NCI-H226 (cell line): Measurements from ENCODE around the gene SLC9A6.
A peak's percentile ranks its signal among the peaks of the same experiment; 100 is the strongest.

ENCODE experiments used
- DNase-seq: peaks from one replicate; pipeline ENCODE4 v3.0.0-alpha.2; 2015

Gene SLC9A6

GRCh38 chrX:135985157-135985972, at the start of gene SLC9A6:
Gene SLC9A6, plus strand, starts transcription at chrX:135985435. Its CDS starts 224 bp downstream, at chrX:135985659.
- DNase-seq, result peak; percentile 11

GRCh38 chrX:135944486-135944885, 40.7 kb upstream of the SLC9A6 start:
- no peak for DNase-seq

- no peak for DNase-seq
Measured at GRCh38 chrX:135951291-135951690, 33.9 kb upstream of the SLC9A6 start.

GRCh38 chrX:135973025-135973547, 12.1 kb upstream of the SLC9A6 start:
- no peak for DNase-seq

GRCh38 chrX:135973548-135974278, 11.5 kb upstream of the SLC9A6 start, which contains the start of gene MMGT1:
Gene MMGT1, minus strand, starts transcription at chrX:135973988. Its CDS starts 313 bp downstream, at chrX:135973675.
- peak; percentile 71 for DNase-seq

DNA sequence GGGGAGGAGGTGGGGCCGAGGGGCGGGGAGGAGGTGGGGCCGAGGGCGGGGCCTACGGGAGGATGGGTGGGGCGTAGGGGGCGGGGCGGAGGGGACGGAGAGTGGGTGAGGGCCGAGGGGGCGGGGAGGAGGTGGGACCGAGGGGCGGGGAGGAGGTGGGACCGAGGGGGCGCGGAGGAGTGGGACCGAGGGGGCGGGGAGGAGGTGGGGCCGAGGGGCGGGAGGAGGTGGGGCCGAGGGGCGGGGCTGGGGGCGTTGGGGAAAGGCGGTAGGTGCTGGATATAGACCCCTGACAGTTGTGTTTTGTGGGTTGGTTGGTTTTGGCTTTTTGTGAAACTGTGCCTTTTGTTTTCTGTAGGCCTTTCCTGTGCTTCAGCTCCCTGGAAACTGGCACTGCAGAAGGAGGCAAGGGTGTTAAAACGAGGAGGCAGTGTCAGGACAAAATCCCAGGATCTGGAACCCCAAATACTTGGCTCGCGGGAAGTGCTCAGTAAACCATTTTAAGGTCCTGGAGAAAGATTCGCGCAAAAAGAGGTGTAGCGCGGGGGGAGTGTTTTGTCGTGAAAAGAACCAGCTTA, 10.9 kb upstream of the SLC9A6 start:
- peak; percentile 3 for DNase-seq

DNA sequence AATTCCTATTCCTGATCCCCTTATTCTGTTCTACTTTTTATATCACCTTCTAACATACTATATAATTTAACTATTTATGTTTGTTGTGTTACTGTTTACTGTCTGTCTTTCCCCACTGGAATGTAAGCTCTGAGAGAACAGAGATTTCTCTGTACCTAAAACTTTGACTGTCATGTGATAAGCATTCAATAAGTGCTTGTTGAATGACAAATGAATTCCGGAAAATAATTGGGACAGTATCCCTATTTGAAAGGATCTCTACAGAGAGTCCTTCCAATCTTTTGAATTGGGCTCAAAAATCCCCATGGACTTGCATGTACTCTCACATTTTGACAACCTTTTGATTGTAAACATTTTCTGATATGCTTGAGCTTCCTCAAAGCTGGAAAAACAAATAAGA, 9.8 kb upstream of the SLC9A6 start:
- DNase-seq, result no peak

DNA sequence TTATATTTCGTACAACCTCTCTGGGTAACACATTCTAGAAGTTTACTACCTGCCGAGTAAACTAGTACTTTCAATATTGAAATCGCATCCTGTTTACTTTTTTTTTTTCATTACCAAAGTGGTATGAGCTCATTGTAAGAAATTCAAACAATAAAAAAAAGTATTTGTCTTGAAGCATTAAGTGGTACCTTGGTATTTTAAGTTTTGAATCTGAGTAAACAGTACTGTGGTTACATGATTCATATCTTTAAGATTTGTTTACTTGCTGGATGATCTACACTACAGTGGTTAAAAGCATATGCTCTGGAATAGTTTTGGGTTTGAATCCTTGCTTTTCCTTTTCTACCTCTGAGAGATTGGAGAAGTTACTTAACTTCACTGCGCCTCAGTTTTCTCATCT, 7.6 kb upstream of the SLC9A6 start:
- no peak for DNase-seq

- no peak for DNase-seq
Measured at GRCh38 chrX:135981010-135981409, 4.2 kb upstream of the SLC9A6 start.

DNA sequence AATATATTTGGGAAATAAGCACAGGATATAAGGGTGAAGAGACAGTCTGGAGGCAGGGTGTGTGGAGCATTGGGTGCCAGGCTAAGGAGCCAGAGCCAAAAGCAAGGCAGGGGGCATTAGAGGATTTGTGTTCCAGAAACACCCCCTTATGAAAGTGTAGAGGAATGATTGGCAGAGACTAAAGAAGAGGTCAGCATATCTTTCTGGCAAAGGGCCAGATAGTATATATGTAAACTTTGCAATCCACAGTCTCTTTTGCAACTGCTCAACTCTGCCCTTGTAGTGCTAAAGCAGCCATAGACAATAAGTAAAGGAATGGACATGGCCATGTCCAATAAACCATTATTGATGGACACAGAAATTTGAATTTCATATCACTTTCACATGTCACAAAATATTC, 3.6 kb upstream of the SLC9A6 start:
- peak; percentile 1 for DNase-seq

DNA sequence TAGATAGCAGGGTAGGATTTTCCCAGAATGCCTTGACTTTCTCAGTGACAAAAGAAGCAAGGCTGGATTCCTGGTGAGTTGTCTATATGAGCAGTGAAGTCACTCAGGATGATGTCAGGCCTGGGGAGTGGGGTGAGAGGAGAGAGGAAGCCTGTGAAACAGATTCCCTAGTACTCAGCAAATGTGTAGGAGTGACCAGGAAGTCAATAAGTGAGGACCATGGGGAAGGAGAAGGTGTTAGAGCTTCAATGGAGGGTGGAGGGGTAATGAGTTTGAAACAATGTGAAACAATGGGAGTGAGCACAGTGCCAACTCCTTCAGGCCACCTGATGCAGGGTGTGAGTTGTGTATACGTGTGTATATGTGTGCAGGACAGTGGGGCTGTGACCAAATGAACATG, 2.4 kb upstream of the SLC9A6 start:
- DNase-seq, result peak; percentile 1

GRCh38 chrX:135984256-135984655, 979 bp upstream of the SLC9A6 start:
- no peak for DNase-seq

GRCh38 chrX:135984791-135985156, 461 bp upstream of the SLC9A6 start:
- no peak for DNase-seq

- no peak for DNase-seq
Measured at GRCh38 chrX:135985973-135986310, 707 bp downstream of the SLC9A6 start.

DNA sequence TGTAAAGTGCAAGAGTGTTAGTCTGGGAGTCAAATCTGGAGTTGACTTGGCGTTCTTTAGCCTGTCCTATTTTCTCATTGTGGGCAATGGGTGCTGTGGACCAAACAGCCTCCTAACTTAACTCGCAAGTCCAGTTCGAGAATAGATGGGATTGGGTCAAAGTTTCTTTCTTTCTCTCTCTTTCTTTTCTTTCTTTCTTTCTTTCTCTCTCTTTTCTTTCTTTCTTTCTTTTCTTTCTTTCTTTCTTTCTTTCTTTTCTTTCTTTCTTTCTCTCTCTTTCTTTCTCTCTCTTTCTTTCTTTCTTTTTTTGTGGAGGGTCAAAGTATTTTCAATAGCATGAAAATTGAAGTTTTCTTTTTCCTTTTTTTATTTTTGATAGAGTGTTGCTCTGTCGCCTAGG, 3.0 kb downstream of the SLC9A6 start:
- DNase-seq, result no peak

GRCh38 chrX:136015016-136015415, 29.8 kb downstream of the SLC9A6 start:
- DNase-seq, result no peak

DNA sequence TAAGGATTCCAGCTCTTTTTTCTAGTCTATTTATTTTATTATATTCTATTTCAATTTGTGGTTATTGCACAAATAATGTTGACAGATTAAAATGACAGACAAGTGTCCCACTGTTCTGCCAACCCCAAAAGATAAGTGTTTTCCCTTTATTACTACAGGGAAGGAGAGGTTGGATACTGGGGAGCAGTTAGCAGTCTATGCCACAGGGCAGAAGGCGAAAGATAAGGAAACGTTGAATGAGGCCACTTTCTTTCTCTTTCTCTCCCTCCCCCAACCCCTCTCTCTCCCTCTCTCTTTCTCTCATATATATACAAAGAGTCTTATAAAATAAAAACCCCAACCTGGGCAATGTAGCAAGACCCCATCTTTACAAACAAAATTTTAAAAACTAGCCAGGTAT, 31.6 kb downstream of the SLC9A6 start:
- no peak for DNase-seq

- DNase-seq, result no peak
Measured at GRCh38 chrX:136019226-136019625, 34.0 kb downstream of the SLC9A6 start.

DNA sequence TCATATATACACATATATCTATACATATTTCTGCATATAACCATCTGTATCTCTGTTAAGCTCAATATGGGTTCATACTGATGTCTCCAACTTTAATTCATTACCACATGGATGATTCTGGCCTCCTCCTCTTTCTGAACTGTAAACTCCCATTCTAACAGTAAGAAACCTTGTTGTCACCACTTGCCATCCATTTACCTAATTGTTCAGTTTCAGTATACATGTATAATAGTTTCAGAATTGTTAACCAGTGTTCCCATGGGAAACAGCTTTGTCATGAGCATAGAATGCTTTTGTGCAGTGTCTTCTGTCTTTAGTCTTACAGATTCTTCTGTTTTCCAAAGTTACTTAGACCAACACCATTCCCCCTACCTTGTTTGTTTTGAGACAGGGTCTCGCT, 35.9 kb downstream of the SLC9A6 start:
- DNase-seq, result no peak

DNA sequence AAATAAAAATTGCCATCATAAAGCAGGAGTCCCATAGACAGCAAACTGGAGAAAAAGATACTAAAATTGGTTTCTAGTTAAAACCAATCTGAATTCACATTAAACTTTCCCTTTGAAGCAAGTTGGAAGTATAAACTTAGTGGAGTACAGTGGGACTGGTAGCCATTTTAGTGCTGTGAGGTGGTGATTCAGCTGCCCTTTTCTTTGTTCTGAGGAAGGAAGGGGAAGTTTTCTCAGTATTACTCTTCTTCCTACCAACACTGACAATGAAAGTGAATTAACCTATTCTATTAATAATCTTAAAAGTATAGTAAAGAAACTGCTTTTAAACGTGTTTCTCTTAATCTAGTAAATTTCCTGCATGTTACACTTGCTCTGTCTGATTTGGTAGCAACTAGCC, 36.7 kb downstream of the SLC9A6 start:
- no peak for DNase-seq

DNA sequence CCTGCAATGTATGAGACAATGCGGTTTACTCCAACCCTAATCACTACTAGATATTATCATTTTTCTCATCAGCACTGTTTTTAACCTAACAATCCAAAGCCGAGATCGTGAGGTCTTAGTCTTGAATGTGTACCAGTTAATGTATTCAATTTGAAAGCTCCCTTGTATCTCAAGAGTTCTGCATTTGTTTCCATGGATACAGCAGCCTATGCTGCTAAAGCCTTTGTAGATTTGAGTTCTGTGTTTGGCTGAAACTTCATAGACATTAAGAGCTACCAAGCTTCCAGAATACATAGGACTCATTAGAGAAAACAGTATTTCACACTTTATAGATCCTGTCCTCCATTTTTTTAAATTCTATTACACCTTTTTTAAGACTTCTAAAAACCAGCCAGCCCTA, 39.9 kb downstream of the SLC9A6 start:
- DNase-seq, result no peak

DNA sequence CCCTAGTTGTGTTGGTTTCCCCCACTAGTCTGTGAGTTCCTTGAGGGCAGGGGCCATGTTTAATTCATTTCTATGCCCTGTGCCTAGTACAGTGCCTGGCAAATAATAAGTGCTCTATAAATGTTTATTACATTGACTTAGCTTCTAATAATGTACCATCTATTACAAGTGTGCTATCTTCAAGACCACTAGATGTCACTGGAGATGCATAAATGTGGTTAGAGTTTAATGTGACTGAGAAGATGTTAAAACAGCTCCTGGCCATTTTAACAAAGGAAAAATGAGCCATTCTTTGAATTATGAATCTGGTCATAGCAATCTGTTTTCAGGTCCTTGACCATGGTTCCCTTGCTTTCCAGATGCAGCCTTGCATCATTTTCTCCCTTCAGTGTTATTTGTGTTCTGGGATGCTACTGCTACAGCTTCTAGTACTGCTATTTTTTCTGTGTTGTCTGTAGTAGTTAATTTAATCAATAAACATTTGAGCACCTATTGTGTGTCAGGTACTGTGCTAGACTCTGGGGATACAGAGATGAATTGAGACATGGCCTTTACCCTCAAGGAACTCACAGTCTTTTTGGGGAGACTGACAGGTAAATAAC, 43.2 kb downstream of the SLC9A6 start:
- DNase-seq, result peak; percentile 12

DNA sequence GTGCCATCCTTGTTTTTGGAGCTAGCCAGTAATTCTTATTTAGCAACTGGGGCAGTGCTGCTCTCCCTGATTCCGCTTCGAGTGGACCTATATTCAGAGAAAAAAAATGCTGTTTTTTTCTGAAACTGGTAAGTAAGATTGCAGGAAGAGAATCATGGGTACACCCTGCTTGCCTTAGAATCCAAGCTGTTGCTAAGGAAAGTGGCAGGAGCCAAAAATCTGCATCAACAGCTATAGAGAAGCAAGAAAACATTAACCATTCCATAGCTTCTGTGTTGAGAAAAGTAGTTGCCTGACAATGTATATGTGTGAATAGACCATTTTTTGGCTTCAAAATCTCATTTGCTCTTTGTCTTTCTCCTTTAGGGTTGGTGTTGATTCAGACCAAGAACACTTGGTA, 44.5 kb downstream of the SLC9A6 start:
- no peak for DNase-seq
